ENCODE results near the gene THSD4. TPM values are rescaled to one million over a fixed set of nuclear protein-coding genes. Genes with fewer than 3 reads are reported as not detected.

The THSD4 gene
- total RNA-seq, 2 donors from 2014 or later = not detected

DNA sequence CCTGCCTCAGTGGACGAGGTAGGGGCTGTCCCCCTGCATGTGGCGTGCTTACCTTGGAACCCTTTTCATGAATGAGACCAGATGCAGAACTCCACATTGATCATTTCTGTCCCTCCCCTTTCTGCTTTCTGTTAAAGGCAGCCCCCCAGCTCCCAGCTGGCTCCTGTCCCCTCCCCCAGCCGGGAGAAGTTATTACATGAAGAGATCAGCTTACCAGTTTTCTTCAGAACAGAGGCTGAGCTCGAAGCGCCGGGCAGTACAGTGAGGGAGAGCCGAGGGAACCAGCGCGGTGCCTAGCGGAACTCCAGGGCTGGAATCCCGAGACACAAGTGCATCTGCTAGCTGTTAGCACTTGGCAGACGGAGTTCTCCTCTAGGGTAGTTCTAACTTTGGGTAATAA lies 431.7 kb downstream of the THSD4 start:
- peaks cover 14 to 20% of the 10 kb centered on the region in 2 donors for H3K27me3 Mint-ChIP-seq
- DNase-seq (ENCODE audit: low spot score) = no peak

DNA sequence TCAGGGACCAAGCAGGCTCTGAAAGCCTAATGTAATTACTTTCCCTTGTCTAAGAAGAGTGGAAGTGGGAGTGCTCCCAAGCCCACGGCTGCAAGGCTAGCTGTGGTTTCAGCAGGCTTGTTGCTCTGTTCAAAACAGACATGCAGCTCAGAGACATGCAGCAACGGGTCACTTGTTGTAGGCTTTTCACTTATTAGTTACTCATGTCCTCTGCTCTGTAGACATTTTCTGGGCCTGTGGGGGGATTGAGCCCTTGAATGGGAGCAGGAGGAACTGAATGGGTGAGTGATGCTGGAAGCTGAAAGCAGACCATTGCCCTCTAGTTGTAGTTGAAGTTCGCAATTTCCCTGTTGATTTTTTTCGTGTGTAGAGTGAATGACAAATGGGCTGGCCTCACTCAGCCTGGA lies 433.1 kb downstream of the THSD4 start:
- Mint-ChIP-seq H3K9me3 (no peaks in the 10 kb centered on the region), H3K4me1 (ENCODE audit: low read depth in 2 of 2) (no peaks in the 10 kb centered on the region), H3K27me3 (peaks cover 11 to 19% of the 10 kb centered on the region in 2 donors), H3K36me3 (no peaks in the 10 kb centered on the region), H3K27ac (no peak overlapping the region), H3K4me3 (no peak overlapping the region)
- no peak for DNase-seq (ENCODE audit: low spot score)
- no peak for ATAC-seq

More for the DNA sequence above, 431.7 kb downstream of the THSD4 start:
- no peaks in the 10 kb centered on the region for H3K36me3 Mint-ChIP-seq
- no peak overlapping the region for H3K4me3 Mint-ChIP-seq
- ATAC-seq = no peak
- no peaks in the 10 kb centered on the region for H3K4me1 Mint-ChIP-seq (ENCODE audit: low read depth in 2 of 2)
- H3K9me3 Mint-ChIP-seq = no peaks in the 10 kb centered on the region
- H3K27ac Mint-ChIP-seq = no peak overlapping the region

DNA sequence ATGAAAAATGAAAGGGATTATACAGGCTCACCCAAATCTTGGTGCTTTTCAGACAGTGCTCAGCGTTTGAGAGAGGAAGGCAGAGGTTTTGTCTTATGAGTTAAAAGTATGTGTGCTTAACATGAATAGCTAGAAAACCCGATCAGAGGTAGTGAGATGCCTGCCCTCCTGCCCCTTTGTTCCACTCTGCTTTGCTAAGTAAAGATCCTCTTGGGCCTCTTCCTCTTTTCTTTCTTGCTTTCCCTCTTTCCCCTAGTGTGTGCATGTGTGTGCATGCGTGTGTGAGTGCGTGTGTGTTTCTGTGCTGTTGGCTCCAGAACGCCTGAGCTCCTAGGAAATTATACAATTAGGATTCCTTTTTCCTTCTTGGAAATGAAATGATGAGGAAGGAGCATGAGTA lies 433.8 kb downstream of the THSD4 start:
- H3K4me3 Mint-ChIP-seq = no peak overlapping the region
- no peak overlapping the region for H3K27ac Mint-ChIP-seq
- H3K9me3 Mint-ChIP-seq = no peaks in the 10 kb centered on the region
- H3K4me1 Mint-ChIP-seq (ENCODE audit: low read depth in 2 of 2) = no peaks in the 10 kb centered on the region
- DNase-seq (ENCODE audit: low spot score) (no peak), ATAC-seq (no peak)
- no peaks in the 10 kb centered on the region for H3K36me3 Mint-ChIP-seq
- H3K27me3 Mint-ChIP-seq = peaks cover 11 to 19% of the 10 kb centered on the region in 2 donors

DNA sequence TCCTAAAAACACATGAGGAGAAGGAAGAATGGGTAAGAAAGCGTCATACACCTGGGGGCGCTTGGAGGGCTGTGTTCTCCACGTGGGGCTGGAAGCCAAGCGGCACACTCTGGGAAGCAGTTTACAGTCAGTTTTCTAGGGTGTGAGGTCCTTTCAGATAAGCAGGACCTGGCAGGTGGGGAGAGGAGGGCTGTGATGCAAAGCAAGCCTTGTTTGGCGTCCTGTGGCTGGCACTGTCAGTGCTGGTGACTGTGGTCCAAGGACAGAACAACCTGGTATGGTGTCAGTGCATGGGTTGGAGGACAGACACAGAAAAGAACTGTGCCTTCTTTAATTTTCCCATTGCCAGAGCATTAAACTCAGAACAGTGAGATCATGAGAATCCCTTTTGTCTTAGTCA lies 434.4 kb downstream of the THSD4 start:
- Mint-ChIP-seq H3K9me3 (no peaks in the 10 kb centered on the region), H3K27ac (no peak overlapping the region), H3K4me3 (no peak overlapping the region)

DNA sequence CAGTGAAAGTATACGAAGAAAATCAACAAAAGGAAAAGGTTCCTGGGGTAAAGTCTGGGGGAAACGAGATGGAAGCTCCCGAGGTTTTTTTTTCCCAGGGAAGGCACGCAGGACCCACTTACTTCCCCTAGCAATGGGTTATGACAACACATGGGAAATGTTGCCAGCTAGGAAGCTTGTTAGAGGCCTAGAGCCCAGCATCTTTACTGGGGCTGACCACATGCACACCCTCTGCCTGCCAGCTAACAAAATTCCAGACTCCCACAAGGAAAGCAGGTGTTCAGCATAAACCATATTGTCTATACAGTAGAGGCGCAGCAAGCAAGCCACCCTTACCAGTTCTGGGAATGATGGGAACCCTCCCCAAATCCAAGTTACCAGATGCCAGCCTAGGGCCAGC lies 436.3 kb downstream of the THSD4 start:
- H3K27ac Mint-ChIP-seq = no peak overlapping the region
- no peaks in the 10 kb centered on the region for H3K36me3 Mint-ChIP-seq
- ATAC-seq (no peak), DNase-seq (ENCODE audit: low spot score) (no peak)
- H3K9me3 Mint-ChIP-seq = no peaks in the 10 kb centered on the region
- H3K4me1 Mint-ChIP-seq (ENCODE audit: low read depth in 2 of 2) = no peaks in the 10 kb centered on the region
- H3K4me3 Mint-ChIP-seq = no peak overlapping the region
- peaks cover 11 to 19% of the 10 kb centered on the region in 2 donors for H3K27me3 Mint-ChIP-seq

More for the DNA sequence above, 434.4 kb downstream of the THSD4 start:
- Mint-ChIP-seq H3K4me1 (ENCODE audit: low read depth in 2 of 2) (no peaks in the 10 kb centered on the region), H3K27me3 (peaks cover 11 to 19% of the 10 kb centered on the region in 2 donors), H3K36me3 (no peaks in the 10 kb centered on the region)
- no peak for DNase-seq (ENCODE audit: low spot score)
- no peak for ATAC-seq

DNA sequence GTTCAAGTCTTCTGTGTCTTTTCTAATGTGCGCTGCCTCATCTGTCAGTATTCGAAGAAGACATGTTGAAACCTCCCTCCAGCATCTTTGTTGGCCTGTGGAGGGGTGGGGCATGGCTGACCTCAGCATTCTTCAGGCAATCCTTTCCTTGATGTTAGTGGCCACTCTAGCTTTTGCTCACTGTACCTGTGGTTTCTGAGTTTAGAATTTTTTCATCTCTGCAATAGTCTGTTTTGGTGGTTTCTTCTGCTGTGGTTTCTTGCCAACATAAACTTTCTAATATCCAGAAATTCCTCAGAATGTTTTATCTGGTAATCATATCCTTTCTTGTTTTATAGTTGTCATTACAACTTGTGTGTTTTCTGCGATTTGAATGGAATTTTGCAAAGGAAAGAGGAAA lies 443.8 kb downstream of the THSD4 start:
- no peak overlapping the region for H3K4me3 Mint-ChIP-seq
- H3K27ac Mint-ChIP-seq = no peak overlapping the region
- no peaks in the 10 kb centered on the region for H3K36me3 Mint-ChIP-seq
- ATAC-seq (no peak), DNase-seq (ENCODE audit: low spot score) (no peak)
- H3K27me3 Mint-ChIP-seq = peaks cover 9 to 10% of the 10 kb centered on the region in 2 donors
- H3K4me1 Mint-ChIP-seq (ENCODE audit: low read depth in 2 of 2) = no peaks in the 10 kb centered on the region
- no peaks in the 10 kb centered on the region for H3K9me3 Mint-ChIP-seq

DNA sequence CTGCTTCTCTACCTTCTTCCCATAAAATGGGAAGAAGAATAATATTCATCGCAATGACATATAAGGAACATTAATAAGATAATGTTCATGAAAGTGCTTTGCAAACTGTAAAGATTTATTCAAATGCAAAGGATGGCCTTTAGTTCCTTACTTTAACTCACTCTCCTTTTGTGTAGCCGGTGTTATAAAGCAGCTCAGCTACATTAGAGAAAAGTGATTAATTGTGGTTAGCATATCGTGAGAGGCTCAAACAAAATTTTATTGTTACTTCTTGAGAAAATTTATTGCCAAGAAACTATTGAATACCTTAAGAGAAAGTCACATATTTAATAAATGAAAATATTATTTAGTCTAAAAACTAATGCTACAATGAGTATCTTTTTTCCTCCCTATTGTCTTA lies 444.3 kb downstream of the THSD4 start:
- Mint-ChIP-seq H3K27me3 (peaks cover 9 to 10% of the 10 kb centered on the region in 2 donors), H3K9me3 (no peaks in the 10 kb centered on the region), H3K36me3 (no peaks in the 10 kb centered on the region), H3K27ac (no peak overlapping the region), H3K4me1 (ENCODE audit: low read depth in 2 of 2) (no peaks in the 10 kb centered on the region), H3K4me3 (no peak overlapping the region)
- ATAC-seq (no peak), DNase-seq (ENCODE audit: low spot score) (no peak)

DNA sequence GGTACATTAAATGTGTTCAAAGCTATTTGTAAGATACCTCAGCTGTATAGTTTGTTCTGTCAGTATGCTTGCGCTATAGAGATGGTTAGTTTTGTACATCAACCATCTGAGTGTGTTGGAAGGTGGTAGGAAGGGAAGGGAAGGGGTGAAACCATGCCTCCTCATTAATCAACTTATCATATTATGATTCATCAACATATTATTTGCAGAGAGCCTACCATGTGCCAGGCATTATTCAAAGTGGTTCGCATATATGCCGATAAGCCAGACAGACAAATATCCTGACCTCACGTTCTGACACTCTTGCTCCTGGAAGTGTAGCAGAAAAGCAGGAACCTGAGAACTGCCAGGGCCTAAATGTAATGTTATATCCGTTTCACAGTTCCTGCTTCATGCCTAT lies 447.0 kb downstream of the THSD4 start:
- ATAC-seq = no peak
- H3K4me3 Mint-ChIP-seq = no peak overlapping the region
- H3K36me3 Mint-ChIP-seq = no peaks in the 10 kb centered on the region
- DNase-seq (ENCODE audit: low spot score) = no peak
- H3K27me3 Mint-ChIP-seq = peaks cover 13 to 16% of the 10 kb centered on the region in 2 donors
- no peaks in the 10 kb centered on the region for H3K4me1 Mint-ChIP-seq (ENCODE audit: low read depth in 2 of 2)
- H3K9me3 Mint-ChIP-seq = no peaks in the 10 kb centered on the region
- no peak overlapping the region for H3K27ac Mint-ChIP-seq

DNA sequence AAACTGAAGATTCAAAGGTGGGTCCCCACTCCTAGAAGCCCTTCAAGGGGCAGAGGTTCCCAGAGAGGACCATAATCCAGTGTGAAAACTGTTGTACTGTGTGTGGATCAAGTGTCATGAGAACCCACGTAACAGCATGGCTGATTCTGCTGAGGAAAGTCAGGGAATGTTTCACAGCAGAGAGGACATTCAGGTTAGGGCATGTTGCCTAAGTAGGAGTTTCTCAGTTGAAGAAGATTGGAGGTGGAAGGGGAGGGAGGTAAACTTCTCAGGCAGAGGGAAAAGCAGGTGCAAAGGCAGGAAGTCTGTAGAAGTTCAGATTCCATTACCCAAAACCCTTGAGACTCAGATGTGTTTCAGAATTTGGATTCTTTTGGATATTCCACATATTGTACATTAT lies 448.9 kb downstream of the THSD4 start:
- DNase-seq (ENCODE audit: low spot score) = no peak
- no peak for ATAC-seq
- H3K4me3 Mint-ChIP-seq = no peak overlapping the region
- H3K36me3 Mint-ChIP-seq = no peaks in the 10 kb centered on the region
- H3K9me3 Mint-ChIP-seq = no peaks in the 10 kb centered on the region
- H3K4me1 Mint-ChIP-seq (ENCODE audit: low read depth in 2 of 2) = no peaks in the 10 kb centered on the region
- peaks cover 14 to 34% of the 10 kb centered on the region in 2 donors for H3K27me3 Mint-ChIP-seq
- H3K27ac Mint-ChIP-seq = no peak overlapping the region

DNA sequence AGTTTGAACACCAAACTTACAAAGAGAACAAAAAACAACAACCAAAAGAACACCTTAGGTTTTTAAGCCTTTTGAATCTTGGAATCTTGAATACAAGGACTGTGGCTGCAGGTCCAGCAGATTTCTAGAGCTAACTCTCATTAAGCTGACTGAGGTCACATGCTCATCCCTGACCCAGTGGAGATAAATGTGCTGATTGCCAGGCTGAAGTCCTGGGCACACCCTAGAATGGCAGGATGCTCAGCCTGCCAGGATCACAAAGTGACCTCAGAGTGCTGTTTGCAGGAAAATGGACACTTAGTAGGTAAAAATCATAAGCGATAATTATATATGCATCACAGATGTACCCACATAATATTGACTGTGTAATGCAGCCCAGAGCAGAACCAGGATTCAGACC lies 449.7 kb downstream of the THSD4 start:
- peaks cover 11 to 37% of the 10 kb centered on the region in 2 donors for H3K27me3 Mint-ChIP-seq
- no peaks in the 10 kb centered on the region for H3K4me1 Mint-ChIP-seq (ENCODE audit: low read depth in 2 of 2)
- H3K4me3 Mint-ChIP-seq = no peak overlapping the region
- DNase-seq (ENCODE audit: low spot score) (no peak), ATAC-seq (no peak)
- no peaks in the 10 kb centered on the region for H3K9me3 Mint-ChIP-seq
- H3K27ac Mint-ChIP-seq = no peak overlapping the region
- no peaks in the 10 kb centered on the region for H3K36me3 Mint-ChIP-seq

DNA sequence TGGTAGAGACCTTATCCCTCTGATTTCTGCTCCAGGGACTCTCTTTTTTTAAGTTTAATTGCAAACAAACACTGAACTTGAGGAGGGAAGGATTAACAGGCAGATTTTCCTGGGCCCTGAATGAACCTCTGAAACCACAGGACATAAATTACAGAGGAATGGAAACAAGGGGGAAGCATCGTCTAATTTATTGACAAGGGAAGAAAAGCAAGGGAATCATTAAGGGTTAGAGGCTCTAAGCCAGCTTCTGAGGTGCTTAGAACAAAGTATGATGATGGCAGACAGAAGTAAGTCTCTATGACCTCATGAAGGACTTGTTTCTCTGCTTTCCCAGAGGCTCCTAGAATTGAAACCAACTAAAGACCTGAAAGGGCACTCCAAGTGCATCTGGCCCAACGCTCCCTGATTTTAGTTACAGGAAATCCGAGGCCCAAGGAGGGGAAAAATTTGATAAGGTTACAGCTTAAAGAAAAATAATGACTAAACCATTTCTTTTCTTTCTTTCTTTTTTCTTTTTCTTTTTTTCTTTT lies 450.4 kb downstream of the THSD4 start:
- ATAC-seq (no peak), DNase-seq (ENCODE audit: low spot score) (no peak)
- Mint-ChIP-seq H3K9me3 (no peaks in the 10 kb centered on the region), H3K36me3 (no peaks in the 10 kb centered on the region), H3K4me1 (ENCODE audit: low read depth in 2 of 2) (no peaks in the 10 kb centered on the region), H3K4me3 (no peak overlapping the region), H3K27ac (no peak overlapping the region), H3K27me3 (peaks cover 11 to 37% of the 10 kb centered on the region in 2 donors)

DNA sequence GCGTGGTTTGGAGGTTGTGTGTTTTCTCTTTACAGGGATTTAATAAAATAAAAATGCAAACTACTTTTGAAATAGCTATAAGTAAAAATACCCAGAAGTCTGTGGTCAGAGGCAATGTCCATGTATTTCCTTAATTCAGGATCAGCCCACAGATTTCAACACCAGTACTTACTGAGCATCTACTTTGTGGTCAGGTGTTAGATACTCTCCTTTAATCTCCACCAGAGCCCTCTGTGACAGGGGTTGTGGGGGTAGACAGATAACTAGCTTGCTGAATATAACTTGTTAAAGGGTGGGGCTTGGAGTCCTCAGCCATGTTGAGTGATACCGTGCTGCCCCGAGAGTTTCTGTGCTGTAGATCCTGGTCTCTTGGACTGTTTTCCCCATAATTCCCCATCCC lies 451.0 kb downstream of the THSD4 start:
- no peaks in the 10 kb centered on the region for H3K9me3 Mint-ChIP-seq

DNA sequence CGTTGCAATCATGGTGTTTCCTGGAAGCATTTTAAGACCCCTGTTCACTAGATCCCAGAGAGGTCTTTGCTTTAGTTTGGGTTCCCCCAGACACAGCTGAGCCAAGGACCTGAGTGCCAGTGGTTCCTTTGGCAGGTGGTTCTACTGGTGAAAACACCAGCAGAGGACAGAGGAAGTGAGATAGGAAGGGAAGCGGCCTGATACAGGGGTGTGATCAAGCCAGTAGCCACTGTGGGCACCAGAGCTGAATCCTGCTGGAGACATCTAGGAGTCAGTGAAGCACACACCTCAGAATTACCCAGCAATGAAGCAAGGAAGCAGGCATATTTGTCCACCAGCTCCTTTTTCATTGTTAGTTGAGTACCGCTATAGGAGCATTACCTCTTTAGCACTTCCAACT lies 451.9 kb downstream of the THSD4 start:
- no peak for ATAC-seq
- Mint-ChIP-seq H3K4me1 (ENCODE audit: low read depth in 2 of 2) (no peaks in the 10 kb centered on the region), H3K36me3 (no peaks in the 10 kb centered on the region), H3K9me3 (no peaks in the 10 kb centered on the region), H3K27me3 (peaks cover 10 to 27% of the 10 kb centered on the region in 2 donors), H3K27ac (no peak overlapping the region), H3K4me3 (no peak overlapping the region)
- DNase-seq (ENCODE audit: low spot score) = no peak

More for the DNA sequence above, 451.0 kb downstream of the THSD4 start:
- no peak overlapping the region for H3K4me3 Mint-ChIP-seq
- H3K4me1 Mint-ChIP-seq (ENCODE audit: low read depth in 2 of 2) = no peaks in the 10 kb centered on the region
- peak in 1 of 2 donors; percentile 24 for ATAC-seq
- DNase-seq (ENCODE audit: low spot score) = no peak
- no peaks in the 10 kb centered on the region for H3K36me3 Mint-ChIP-seq
- no peak overlapping the region for H3K27ac Mint-ChIP-seq
- H3K27me3 Mint-ChIP-seq = peaks cover 10 to 33% of the 10 kb centered on the region in 2 donors

DNA sequence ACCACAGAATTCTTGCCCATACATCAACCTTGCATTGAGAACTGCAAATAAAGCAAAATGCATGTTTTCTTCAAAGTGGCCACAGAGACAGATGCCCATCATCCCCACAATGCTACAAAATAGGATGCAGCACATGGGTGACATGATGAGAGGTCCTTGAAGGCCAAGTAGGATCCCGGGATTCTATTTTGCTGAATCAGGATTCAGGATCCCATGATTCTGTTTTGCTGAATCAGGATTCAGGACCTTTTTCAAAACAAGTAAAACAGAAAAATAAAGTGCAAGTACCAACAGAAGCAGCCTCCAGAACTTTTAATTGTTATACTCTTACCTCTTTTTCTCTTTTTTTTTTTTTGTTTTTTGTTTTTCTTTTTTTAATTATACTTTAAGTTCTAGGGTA lies 453.0 kb downstream of the THSD4 start:
- Mint-ChIP-seq H3K4me1 (ENCODE audit: low read depth in 2 of 2) (no peaks in the 10 kb centered on the region), H3K36me3 (no peaks in the 10 kb centered on the region), H3K4me3 (no peak overlapping the region), H3K27ac (no peak overlapping the region), H3K9me3 (no peaks in the 10 kb centered on the region), H3K27me3 (peaks cover 16 to 27% of the 10 kb centered on the region in 2 donors)
- ATAC-seq (no peak), DNase-seq (ENCODE audit: low spot score) (no peak)

DNA sequence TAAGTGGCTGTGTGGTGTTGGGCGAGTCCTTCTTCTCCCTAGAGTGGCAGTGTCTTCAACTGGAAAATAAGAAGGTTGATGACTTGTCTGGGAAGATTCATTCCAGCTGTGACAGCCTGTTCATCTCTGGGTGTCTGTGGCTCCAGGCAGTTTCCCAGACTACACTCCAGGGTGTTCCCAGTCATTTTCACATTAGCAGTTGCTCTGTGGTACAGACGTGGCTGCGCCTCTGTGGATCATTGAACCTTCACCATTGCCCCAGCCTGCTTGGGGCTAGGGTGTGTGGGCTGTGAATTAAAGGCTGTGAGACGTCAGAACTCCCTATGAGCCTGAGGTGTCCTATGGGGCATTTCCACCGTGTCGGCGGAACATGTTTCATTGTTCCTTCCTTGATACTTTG lies 455.5 kb downstream of the THSD4 start:
- Mint-ChIP-seq H3K4me3 (no peak overlapping the region), H3K27ac (no peak overlapping the region), H3K4me1 (ENCODE audit: low read depth in 2 of 2) (no peaks in the 10 kb centered on the region), H3K27me3 (peaks cover 18 to 27% of the 10 kb centered on the region in 2 donors), H3K36me3 (no peaks in the 10 kb centered on the region), H3K9me3 (no peaks in the 10 kb centered on the region)
- DNase-seq (ENCODE audit: low spot score) (no peak), ATAC-seq (no peak)

Data from natural killer cell treated with Interleukin-12 subunit alpha and Interleukin-12 subunit beta and Interleukin-15 and Interleukin-18, amount 100 ng/mL, for 72 hours (primary cell).